ENCODE data around the gene TRIM40. TPM values are rescaled to one million over a fixed set of nuclear protein-coding genes. Genes with fewer than 3 reads are reported as not detected.

TRIM40 gene
- total RNA-seq = not detected in 2 replicates

GRCh38 chr6:30135757-30136156 lies at the start of gene TRIM40:
Gene TRIM40, plus strand, starts transcription at chr6:30136140. Its CDS starts 897 bp downstream, at chr6:30137037.

GRCh38 chr6:30113003-30113759 lies 22.8 kb upstream of the TRIM40 start, which contains the start of gene TRIM31:
Gene TRIM31, minus strand, starts transcription at chr6:30113090. Its CDS starts 285 bp downstream, at chr6:30112805.

GRCh38 chr6:30160785-30161531 lies 25.0 kb downstream of the TRIM40 start, which contains the start of gene TRIM10:
Gene TRIM10, minus strand, starts transcription at chr6:30161211. Its CDS starts 353 bp downstream, at chr6:30160858.

GRCh38 chr6:30163090-30163917 lies 27.4 kb downstream of the TRIM40 start, which contains the start of gene TRIM15:
Gene TRIM15, plus strand, starts transcription at chr6:30163546. Its CDS starts 139 bp downstream, at chr6:30163685.

Other genes starting within 250 kb of the TRIM40 start
- 1,130 and 1,554 TPM in 2 replicates for gene HLA-A, start 193.6 kb upstream of the TRIM40 start, total RNA-seq
- 28.0 and 38.4 TPM in 2 replicates for gene POLR1H, start 74.9 kb upstream of the TRIM40 start, total RNA-seq
- 37.1 and 40.5 TPM in 2 replicates for gene PPP1R11, start 68.9 kb upstream of the TRIM40 start, total RNA-seq
- gene RNF39, start 60.4 kb upstream of the TRIM40 start, total RNA-seq = not detected in 2 replicates
- gene TRIM31, start 23.1 kb upstream of the TRIM40 start, total RNA-seq = not detected in 2 replicates
- gene TRIM10, start 25.1 kb downstream of the TRIM40 start, total RNA-seq = not detected in 2 replicates
- not detected in 2 replicates for gene TRIM15, start 27.4 kb downstream of the TRIM40 start, total RNA-seq
- gene TRIM26, start 77.3 kb downstream of the TRIM40 start, total RNA-seq = 60.5 and 62.6 TPM in 2 replicates
- gene TRIM39, start 190.8 kb downstream of the TRIM40 start, total RNA-seq = 5.7 and 9.1 TPM in 2 replicates
- gene RPP21, start 209.0 kb downstream of the TRIM40 start, total RNA-seq = 52.1 and 79.5 TPM in 2 replicates

All from mammary microvascular endothelial cell (primary cell).